Spleen (tissue), 11 donors: Measurements from ENCODE around the gene ERICH2. TPM values are rescaled to one million over a fixed set of nuclear protein-coding genes. Genes with fewer than 3 reads are reported as not detected.
A peak's percentile ranks its signal among the peaks of the same experiment; 100 is the strongest.

Source experiments
- DNase-seq: peaks from one replicate; pipeline ENCODE4 v3.0.0-alpha.2; 2020
- H3K27ac ChIP-seq, 8 donors: fragments of 200-600 bp; sonication (generic) in 7 of 8; 1 replicate in 4 of 8; 2 replicates in 4 of 8; pipeline versions ENCODE4 v1.5.0 to v1.8.0; 2016 to 2021; ENCODE audit warnings: inconsistent platforms in 4 of 8, mild to moderate bottlenecking in 4 of 8, moderate library complexity in 1 of 8
- H3K27me3 ChIP-seq, 7 donors: fragments of 200-600 bp; sonication (generic) in 6 of 7; replicated peaks in 1 of 7; 1 replicate in 4 of 7; 2 replicates in 3 of 7; pipeline versions ENCODE4 v1.5.0 to v1.8.0; 2016 to 2021; ENCODE audit warnings: inconsistent platforms in 3 of 7, mild to moderate bottlenecking in 1 of 7
- H3K36me3 ChIP-seq, 6 donors: fragments of 200-600 bp; sonication (generic) in 5 of 6; 1 replicate in 4 of 6; 2 replicates in 2 of 6; pipeline versions ENCODE4 v1.5.0 to v1.8.0; 2016 to 2021; ENCODE audit warnings: inconsistent platforms in 2 of 6
- H3K4me1 ChIP-seq, 6 donors: fragments of 200-600 bp; sonication (generic) in 5 of 6; 1 replicate in 3 of 6; 2 replicates in 3 of 6; pipeline versions ENCODE4 v1.5.0 to v1.8.0; 2016 to 2021; ENCODE audit warnings: inconsistent platforms in 3 of 6
- H3K4me3 ChIP-seq, 8 donors: fragments of 200-600 bp; sonication (generic) in 7 of 8; 1 replicate in 4 of 8; 2 replicates in 4 of 8; pipeline versions ENCODE4 v1.5.0 to v1.8.0; 2016 to 2021; ENCODE audit warnings: inconsistent platforms in 4 of 8, mild to moderate bottlenecking in 4 of 8, moderate library complexity in 2 of 8
- H3K9me3 ChIP-seq, 8 donors: fragments of 200-600 bp; sonication (generic) in 7 of 8; 1 replicate in 4 of 8; 2 replicates in 4 of 8; pipeline versions ENCODE4 v1.5.0 to v1.8.0; 2016 to 2021; ENCODE audit warnings: inconsistent platforms in 4 of 8
- POLR2A ChIP-seq, 3 donors: fragments of 450-650 bp; IDR thresholded peaks; one replicate each; pipeline ENCODE4 v1.5.1; 2017; ENCODE audit warnings: antibody characterized with exemption in 3 of 3, mild to moderate bottlenecking in 1 of 3
- POLR2AphosphoS5 ChIP-seq, 3 donors: sonication (generic); formaldehyde crosslinking; IDR thresholded peaks; one replicate each; pipeline ENCODE4 v1.5.1; 2017; ENCODE audit warnings: antibody characterized with exemption in 3 of 3
- WGBS, 5 donors: extraction: QIAGEN DNeasy Blood & Tissue Kit in 3 of 5; methylation state at CpG; one replicate each; pipeline versions ENCODE4 v1.1.5 to v1.1.7; 2013 to 2018; 5-methylcytosine and 5-hydroxymethylcytosine counted together
- intact Hi-C: fragments of 100-400 bp; cut with DNase I; formaldehyde crosslinking; loops from one replicate; pipeline ENCODE4 v1.15.0; 2023; ENCODE audit warnings: low total_unique reads
- polyA plus RNA-seq, 3 donors: library from polyadenylated mRNA; stranded (reverse); fragments of 200-250 nt; gene quantifications; one replicate each; pipeline ENCODE4 v1.2.1, GENCODE V29; 2013
- total RNA-seq, 7 donors: library from RNA; depleted of rRNA in 3 of 7; stranded (reverse); fragments of >200 nt in 3 of 7; fragmentation: NEBNext Ultra II Directional in 4 of 7; extraction: Animal tissue kit (Norgen Biotek cat#: 25700) in 4 of 7; gene quantifications; one replicate each; pipeline versions ENCODE4 v1.1.0 to v1.2.1, GENCODE V29; 2016 to 2021
- TF ChIP-seq, protein P1 (sequence below), 11 experiments: fragments of 200-600 bp in 7 of 11; fragments of 450-650 bp in 4 of 11; sonication (generic) in 4 of 11; IDR thresholded peaks in 8 of 11; conservative IDR thresholded peaks in 3 of 11; 1 replicate in 7 of 11; 2 replicates in 4 of 11; pipeline versions ENCODE4 v1.4.0 to v1.8.0; 2016 to 2021; ENCODE audit warnings: antibody characterized with exemption in 11 of 11, inconsistent platforms in 4 of 11, mild to moderate bottlenecking in 1 of 11
- donor health status: healthy with polysubstance abuse.
- donor health status: DM: no; HTN: no; CAD: no; lungs with moderate emphysema.
- donor health status: DM: no; HTN: no; CAD: no.
- donor health status: Bipolar disorder and iron deficiency.
- donor health status: healthy.
- donor health status: DM: no; HTN: no; CAD: no.
- donor health status: DM: yes; HTN: yes; CAD: no.

The ERICH2 gene
- total and polyA plus RNA-seq, 10 donors: 0.14 TPM; not detected in 9

DNA sequence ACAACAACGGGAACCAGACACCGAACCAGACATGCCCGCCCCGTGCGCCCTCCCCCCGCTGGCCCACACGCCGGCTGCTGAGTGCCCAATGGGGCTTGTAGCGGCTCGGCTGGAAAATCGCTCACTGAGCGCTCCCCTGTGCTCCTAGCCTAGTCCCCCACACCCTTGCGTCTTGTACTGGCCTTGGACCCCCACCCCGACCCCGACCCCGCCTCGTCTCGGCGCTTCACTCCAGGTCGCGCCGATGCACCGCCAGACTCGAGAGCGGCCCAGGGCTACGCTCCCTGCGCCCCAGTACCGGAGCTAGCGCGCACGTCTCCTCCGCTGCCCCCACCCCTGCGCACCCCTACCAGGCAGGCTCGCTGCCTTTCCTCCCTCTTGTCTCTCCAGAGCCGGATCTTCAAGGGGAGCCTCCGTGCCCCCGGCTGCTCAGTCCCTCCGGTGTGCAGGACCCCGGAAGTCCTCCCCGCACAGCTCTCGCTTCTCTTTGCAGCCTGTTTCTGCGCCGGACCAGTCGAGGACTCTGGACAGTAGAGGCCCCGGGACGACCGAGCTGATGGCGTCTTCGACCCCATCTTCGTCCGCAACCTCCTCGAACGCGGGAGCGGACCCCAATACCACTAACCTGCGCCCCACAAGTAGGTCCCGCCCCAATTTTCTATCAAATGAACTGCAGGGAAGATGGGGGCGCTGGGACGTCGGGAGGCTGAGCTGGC, 48.0 kb downstream of the ERICH2 start:
- H3K27me3 ChIP-seq: peaks cover 37 to 100% (median 100%) of the 10 kb centered on the region in 7 donors
- H3K4me1 ChIP-seq: peaks cover 63 to 100% (median 85%) of the 10 kb centered on the region in 6 donors
- WGBS, 5 donors: 3 to 6% (median 4%) methylated on average over 52 to 60 of the region's 60 CpGs
- intact Hi-C loops: loop anchor here (10.0 kb wide), 3 partner anchors 413 to 583 kb away; no protein-coding TSS in a partner anchor
- H3K9me3 ChIP-seq: no peaks in the 10 kb centered on the region
- no peak overlapping the region for H3K27ac ChIP-seq
- no peaks in the 10 kb centered on the region for H3K36me3 ChIP-seq
- DNase-seq: peak; percentile 72
- TF ChIP-seq, protein P1, sequence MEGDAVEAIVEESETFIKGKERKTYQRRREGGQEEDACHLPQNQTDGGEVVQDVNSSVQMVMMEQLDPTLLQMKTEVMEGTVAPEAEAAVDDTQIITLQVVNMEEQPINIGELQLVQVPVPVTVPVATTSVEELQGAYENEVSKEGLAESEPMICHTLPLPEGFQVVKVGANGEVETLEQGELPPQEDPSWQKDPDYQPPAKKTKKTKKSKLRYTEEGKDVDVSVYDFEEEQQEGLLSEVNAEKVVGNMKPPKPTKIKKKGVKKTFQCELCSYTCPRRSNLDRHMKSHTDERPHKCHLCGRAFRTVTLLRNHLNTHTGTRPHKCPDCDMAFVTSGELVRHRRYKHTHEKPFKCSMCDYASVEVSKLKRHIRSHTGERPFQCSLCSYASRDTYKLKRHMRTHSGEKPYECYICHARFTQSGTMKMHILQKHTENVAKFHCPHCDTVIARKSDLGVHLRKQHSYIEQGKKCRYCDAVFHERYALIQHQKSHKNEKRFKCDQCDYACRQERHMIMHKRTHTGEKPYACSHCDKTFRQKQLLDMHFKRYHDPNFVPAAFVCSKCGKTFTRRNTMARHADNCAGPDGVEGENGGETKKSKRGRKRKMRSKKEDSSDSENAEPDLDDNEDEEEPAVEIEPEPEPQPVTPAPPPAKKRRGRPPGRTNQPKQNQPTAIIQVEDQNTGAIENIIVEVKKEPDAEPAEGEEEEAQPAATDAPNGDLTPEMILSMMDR (IDR thresholded peaks at IDR 0.05 in 8 of 11, conservative IDR thresholded peaks at IDR 0.05 in 3 of 11): no peak
- TF ChIP-seq POLR2A (IDR thresholded peaks at IDR 0.05): no peak
- TF ChIP-seq POLR2AphosphoS5 (IDR thresholded peaks at IDR 0.05): no peak
- peak overlapping the region in 7 of 8 donors; percentile 9 to 72 (median 45) for H3K4me3 ChIP-seq

DNA sequence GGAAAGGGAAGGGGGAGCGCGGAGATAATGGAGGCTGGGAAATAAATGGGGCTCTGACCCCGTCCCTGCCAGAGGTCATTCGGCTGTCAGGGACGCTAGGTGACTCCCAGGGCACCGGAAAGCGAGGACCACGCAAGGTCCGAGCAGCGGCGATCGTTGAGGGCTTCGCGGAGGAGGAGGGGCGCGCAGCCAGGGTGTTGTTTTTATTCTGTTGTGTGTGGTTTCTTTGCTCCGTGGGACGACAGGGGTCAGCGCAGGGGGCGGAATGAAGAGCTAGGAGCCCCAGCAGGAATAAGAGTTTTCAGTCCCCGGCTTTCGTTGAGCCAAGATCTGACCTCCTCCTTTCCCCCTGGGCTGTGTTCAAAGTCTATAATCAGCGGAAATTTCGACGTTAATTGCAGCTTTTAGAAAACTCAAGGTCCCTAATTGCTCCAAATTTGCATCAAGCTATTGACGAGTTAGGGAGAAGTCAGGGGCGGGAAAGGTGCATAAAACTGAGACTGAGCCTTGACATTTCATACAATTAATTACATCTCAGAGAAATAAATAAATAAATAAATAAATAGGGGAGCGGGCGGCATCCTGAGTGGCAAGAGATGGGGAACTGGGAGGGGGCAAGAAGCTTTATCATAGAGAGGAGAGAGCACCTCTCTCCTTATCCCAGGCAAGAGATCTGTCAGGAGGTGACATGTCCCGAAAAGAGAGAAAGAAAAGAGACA, 48.7 kb downstream of the ERICH2 start:
- intact Hi-C loops: loop anchor here (10.0 kb wide), 3 partner anchors 414 to 584 kb away; no protein-coding TSS in a partner anchor
- Histone ChIP-seq H3K36me3 (no peaks in the 10 kb centered on the region), H3K4me1 (peaks cover 63 to 100% (median 89%) of the 10 kb centered on the region in 6 donors), H3K27ac (no peak overlapping the region), H3K4me3 (peak overlapping the region in 3 of 8 donors; percentile 44 to 72 (median 45)), H3K9me3 (no peaks in the 10 kb centered on the region), H3K27me3 (peaks cover 33 to 100% (median 100%) of the 10 kb centered on the region in 7 donors)
- 7 to 11% (median 8%) methylated on average over 30 of the region's 30 CpGs for WGBS, 5 donors
- no peak for DNase-seq
- TF ChIP-seq POLR2A (IDR thresholded peaks at IDR 0.05): no peak

DNA sequence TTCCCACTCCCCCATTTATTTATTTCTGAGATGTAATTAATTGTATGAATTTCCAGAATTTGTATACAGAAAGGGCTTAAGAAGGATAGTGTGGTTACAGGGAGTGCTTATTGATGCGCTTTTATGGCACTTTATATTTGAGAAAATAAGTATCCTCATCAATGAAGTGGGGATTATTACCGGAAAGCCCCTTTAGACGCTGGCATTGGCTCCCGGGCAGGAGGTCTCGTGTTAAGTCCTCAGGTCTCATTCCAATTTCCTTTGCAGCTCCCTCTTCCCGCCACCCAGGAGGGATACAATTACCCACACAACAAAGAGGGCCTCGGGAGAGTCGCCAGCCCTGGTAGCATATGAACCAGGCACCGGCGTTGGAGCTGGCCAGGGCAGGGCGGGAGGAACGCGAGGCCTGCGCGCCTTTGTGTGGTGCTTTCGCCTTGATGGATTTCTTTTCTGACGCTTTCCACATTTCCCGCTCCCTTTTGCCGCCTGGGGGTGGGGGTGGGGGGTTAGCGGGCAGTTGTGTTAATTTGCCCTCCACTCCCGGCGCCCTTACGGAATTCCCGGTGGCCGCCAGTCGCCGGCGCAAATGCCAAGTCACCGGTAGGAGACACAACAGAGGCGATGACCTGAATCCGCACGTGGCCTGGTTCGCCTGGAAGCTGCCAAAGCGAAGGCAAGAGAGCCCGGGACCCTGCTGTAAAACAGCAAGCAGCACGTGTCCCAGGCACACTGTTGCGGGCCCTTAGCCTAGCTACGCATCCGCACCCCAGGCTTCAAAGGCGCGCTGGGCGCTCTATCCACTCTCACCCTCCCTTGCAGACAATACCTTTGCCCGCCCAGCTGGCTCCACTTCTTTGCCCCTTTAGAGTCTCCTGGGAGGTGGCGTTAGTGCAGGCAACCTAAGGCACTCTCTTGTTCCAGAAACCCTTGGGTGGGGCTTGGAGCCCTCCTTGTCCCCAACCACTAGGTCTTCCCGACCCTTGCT, 49.8 kb downstream of the ERICH2 start:
- intact Hi-C loops: loop anchor here (10.0 kb wide), 3 partner anchors 415 to 585 kb away; no protein-coding TSS in a partner anchor
- no peak overlapping the region for H3K27ac ChIP-seq
- H3K27me3 ChIP-seq: peaks cover 32 to 100% (median 100%) of the 10 kb centered on the region in 7 donors
- H3K4me1 ChIP-seq: peaks cover 63 to 91% (median 85%) of the 10 kb centered on the region in 6 donors
- TF ChIP-seq POLR2AphosphoS5 (IDR thresholded peaks at IDR 0.05) (no peak), POLR2A (IDR thresholded peaks at IDR 0.05) (no peak)
- TF ChIP-seq, protein P1 (IDR thresholded peaks at IDR 0.05 in 8 of 11, conservative IDR thresholded peaks at IDR 0.05 in 3 of 11): no peak
- WGBS, 5 donors: 13 to 22% (median 17%) methylated on average over 11 to 45 of the region's 45 CpGs
- H3K4me3 ChIP-seq: peak overlapping the region; percentile 1 to 67 (median 27)
- no peaks in the 10 kb centered on the region for H3K9me3 ChIP-seq
- no peaks in the 10 kb centered on the region for H3K36me3 ChIP-seq
- peak; percentile 64 for DNase-seq
